ENCODE results near the gene MT1A. TPM values are rescaled to one million over a fixed set of nuclear protein-coding genes. Genes with fewer than 3 reads are reported as not detected.
"Not testable (repeated sequence)": the region's sequence is repeated elsewhere in the genome, so short reads cannot be mapped to it uniquely, and the experiment has no call there.

The MT1A gene
- total RNA-seq, 1 donor from 2014 or later: not detected

GRCh38 chr16:56673921-56674320 lies 35.5 kb downstream of the MT1A start:
- Histone ChIP-seq H3K27me3 (ENCODE audit: control insufficient read depth in 3 of 3, insufficient read depth in 3 of 3, low read length in 3 of 3) (peaks cover 21 to 27% (median 25%) of the 10 kb centered on the region in 3 donors), H3K9me3 (ENCODE audit: control insufficient read depth in 3 of 3, low read length in 3 of 3) (no peaks in the 10 kb centered on the region), H3K9ac (ENCODE audit: low read depth in 1 of 3, low read length in 3 of 3) (peak overlapping the region in 1 of 3 donors; percentile 6), H3K36me3 (ENCODE audit: control insufficient read depth in 3 of 3, insufficient read depth in 3 of 3, low read length in 3 of 3) (no peaks in the 10 kb centered on the region), H3K27ac (ENCODE audit: low read depth, low read length) (no peak overlapping the region), H3K4me1 (ENCODE audit: control insufficient read depth in 3 of 3, insufficient read depth in 3 of 3, low read length in 3 of 3) (peaks cover 0 to 10% (median 7%) of the 10 kb centered on the region in 3 donors), H3K4me3 (ENCODE audit: low read length in 3 of 3) (no peak overlapping the region)

DNA sequence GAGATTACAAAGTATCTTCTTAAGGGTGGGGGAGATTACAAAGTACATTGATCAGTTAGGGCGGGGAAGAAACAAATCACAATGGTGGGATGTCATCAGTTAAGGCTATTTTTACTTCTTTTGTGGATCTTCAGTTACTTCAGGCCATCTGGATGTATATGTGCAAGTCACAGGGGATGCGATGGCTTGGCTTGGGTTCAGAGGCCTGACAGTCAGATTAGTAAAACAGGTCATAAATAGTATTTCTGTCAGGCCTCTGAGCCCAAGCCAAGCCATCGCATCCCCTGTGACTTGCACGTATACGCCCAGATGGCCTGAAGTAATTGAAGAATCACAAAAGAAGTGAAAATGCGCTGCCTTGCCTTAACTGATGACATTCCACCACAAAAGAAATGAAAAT lies 36.1 kb downstream of the MT1A start:
- not testable (repeated sequence) for H3K9me3 ChIP-seq (ENCODE audit: control insufficient read depth in 3 of 3, low read length in 3 of 3); H3K4me3 ChIP-seq (ENCODE audit: low read length in 3 of 3)

GRCh38 chr16:56675685-56676210 lies 37.3 kb downstream of the MT1A start:
- Histone ChIP-seq H3K9ac (ENCODE audit: low read depth in 1 of 3, low read length in 3 of 3) (no peak overlapping the region), H3K4me3 (ENCODE audit: low read length in 3 of 3) (no peak overlapping the region), H3K27me3 (ENCODE audit: control insufficient read depth in 3 of 3, insufficient read depth in 3 of 3, low read length in 3 of 3) (peaks cover 7 to 9% (median 8%) of the 10 kb centered on the region in 3 donors), H3K27ac (ENCODE audit: low read depth, low read length) (no peak overlapping the region), H3K4me1 (ENCODE audit: control insufficient read depth in 3 of 3, insufficient read depth in 3 of 3, low read length in 3 of 3) (peaks cover 11 to 26% (median 25%) of the 10 kb centered on the region in 3 donors), H3K36me3 (ENCODE audit: control insufficient read depth in 3 of 3, insufficient read depth in 3 of 3, low read length in 3 of 3) (no peaks in the 10 kb centered on the region), H3K9me3 (ENCODE audit: control insufficient read depth in 3 of 3, low read length in 3 of 3) (no peaks in the 10 kb centered on the region)

More for the DNA sequence above, 36.1 kb downstream of the MT1A start:
- H3K9ac ChIP-seq (ENCODE audit: low read depth in 1 of 3, low read length in 3 of 3); H3K27ac ChIP-seq (ENCODE audit: low read depth, low read length); H3K36me3 ChIP-seq (ENCODE audit: control insufficient read depth in 3 of 3, insufficient read depth in 3 of 3, low read length in 3 of 3): not testable (repeated sequence)
- Histone ChIP-seq H3K27me3 (ENCODE audit: control insufficient read depth in 3 of 3, insufficient read depth in 3 of 3, low read length in 3 of 3) (peaks cover 14 to 21% (median 19%) of the 10 kb centered on the region in 3 donors), H3K4me1 (ENCODE audit: control insufficient read depth in 3 of 3, insufficient read depth in 3 of 3, low read length in 3 of 3) (peaks cover 3 to 16% (median 14%) of the 10 kb centered on the region in 3 donors)

DNA sequence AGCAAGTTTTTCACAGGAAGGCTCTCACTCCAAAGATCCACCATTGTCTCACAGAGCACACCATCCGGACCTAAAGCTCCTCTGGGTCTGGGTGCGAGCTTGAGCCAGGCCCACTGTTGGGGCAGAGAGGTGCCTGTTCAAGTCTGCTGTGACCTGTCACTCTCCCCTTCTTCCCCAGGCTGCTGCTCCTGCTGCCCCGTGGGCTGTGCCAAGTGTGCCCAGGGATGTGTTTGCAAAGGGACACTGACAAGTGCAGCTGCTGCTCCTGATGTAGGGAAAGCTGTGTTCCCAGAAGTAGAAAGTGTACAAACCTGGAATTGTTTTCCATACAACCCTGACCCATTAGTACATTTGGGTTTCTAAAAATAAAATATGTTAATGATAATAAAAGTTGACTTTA lies 39.0 kb downstream of the MT1A start:
- H3K27ac ChIP-seq (ENCODE audit: low read depth, low read length): no peak overlapping the region
- H3K9ac ChIP-seq (ENCODE audit: low read depth in 1 of 3, low read length in 3 of 3): no peak overlapping the region
- H3K4me1 ChIP-seq (ENCODE audit: control insufficient read depth in 3 of 3, insufficient read depth in 3 of 3, low read length in 3 of 3): peaks cover 18 to 40% (median 39%) of the 10 kb centered on the region in 3 donors
- H3K9me3 ChIP-seq (ENCODE audit: control insufficient read depth in 3 of 3, low read length in 3 of 3): no peaks in the 10 kb centered on the region
- H3K4me3 ChIP-seq (ENCODE audit: low read length in 3 of 3): no peak overlapping the region
- no peaks in the 10 kb centered on the region for H3K36me3 ChIP-seq (ENCODE audit: control insufficient read depth in 3 of 3, insufficient read depth in 3 of 3, low read length in 3 of 3)
- H3K27me3 ChIP-seq (ENCODE audit: control insufficient read depth in 3 of 3, insufficient read depth in 3 of 3, low read length in 3 of 3): peaks cover 7 to 9% (median 8%) of the 10 kb centered on the region in 3 donors

GRCh38 chr16:56679078-56679730 lies 40.7 kb downstream of the MT1A start:
- peaks cover 7 to 9% (median 8%) of the 10 kb centered on the region in 3 donors for H3K27me3 ChIP-seq (ENCODE audit: control insufficient read depth in 3 of 3, insufficient read depth in 3 of 3, low read length in 3 of 3)
- H3K27ac ChIP-seq (ENCODE audit: low read depth, low read length): peak overlapping the region; percentile 40
- H3K4me3 ChIP-seq (ENCODE audit: low read length in 3 of 3): no peak overlapping the region
- H3K9me3 ChIP-seq (ENCODE audit: control insufficient read depth in 3 of 3, low read length in 3 of 3): no peaks in the 10 kb centered on the region
- no peak overlapping the region for H3K9ac ChIP-seq (ENCODE audit: low read depth in 1 of 3, low read length in 3 of 3)
- peaks cover 34 to 56% (median 52%) of the 10 kb centered on the region in 3 donors for H3K4me1 ChIP-seq (ENCODE audit: control insufficient read depth in 3 of 3, insufficient read depth in 3 of 3, low read length in 3 of 3)
- H3K36me3 ChIP-seq (ENCODE audit: control insufficient read depth in 3 of 3, insufficient read depth in 3 of 3, low read length in 3 of 3): peaks cover 0 to 9% (median 0%) of the 10 kb centered on the region in 3 donors

DNA sequence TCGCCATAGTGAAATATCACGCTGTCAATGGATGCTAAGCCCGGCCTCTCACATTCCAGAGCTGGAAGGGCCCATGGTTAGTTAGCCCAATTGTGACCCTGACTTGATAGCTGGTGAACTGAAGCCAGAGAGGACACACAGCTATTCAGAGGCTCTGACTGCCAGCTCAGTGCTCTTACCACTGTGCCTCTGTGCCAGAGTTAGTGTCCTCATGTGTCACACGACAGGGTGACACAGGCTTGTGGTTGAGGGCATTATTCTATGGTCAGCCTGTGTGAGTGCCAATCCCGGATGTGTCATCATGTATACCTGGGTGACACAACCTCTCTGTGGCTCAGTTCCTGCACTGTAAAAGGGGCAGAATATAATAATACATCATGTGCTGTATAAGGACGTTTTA lies 41.4 kb downstream of the MT1A start:
- Histone ChIP-seq H3K9ac (ENCODE audit: low read depth in 1 of 3, low read length in 3 of 3) (peak overlapping the region in 1 of 3 donors; percentile 34), H3K4me1 (ENCODE audit: control insufficient read depth in 3 of 3, insufficient read depth in 3 of 3, low read length in 3 of 3) (peaks cover 40 to 61% (median 58%) of the 10 kb centered on the region in 3 donors), H3K9me3 (ENCODE audit: control insufficient read depth in 3 of 3, low read length in 3 of 3) (no peaks in the 10 kb centered on the region), H3K36me3 (ENCODE audit: control insufficient read depth in 3 of 3, insufficient read depth in 3 of 3, low read length in 3 of 3) (peaks cover 0 to 9% (median 0%) of the 10 kb centered on the region in 3 donors), H3K4me3 (ENCODE audit: low read length in 3 of 3) (no peak overlapping the region), H3K27ac (ENCODE audit: low read depth, low read length) (peak overlapping the region; percentile 40), H3K27me3 (ENCODE audit: control insufficient read depth in 3 of 3, insufficient read depth in 3 of 3, low read length in 3 of 3) (peaks cover 7 to 9% (median 8%) of the 10 kb centered on the region in 3 donors)

DNA sequence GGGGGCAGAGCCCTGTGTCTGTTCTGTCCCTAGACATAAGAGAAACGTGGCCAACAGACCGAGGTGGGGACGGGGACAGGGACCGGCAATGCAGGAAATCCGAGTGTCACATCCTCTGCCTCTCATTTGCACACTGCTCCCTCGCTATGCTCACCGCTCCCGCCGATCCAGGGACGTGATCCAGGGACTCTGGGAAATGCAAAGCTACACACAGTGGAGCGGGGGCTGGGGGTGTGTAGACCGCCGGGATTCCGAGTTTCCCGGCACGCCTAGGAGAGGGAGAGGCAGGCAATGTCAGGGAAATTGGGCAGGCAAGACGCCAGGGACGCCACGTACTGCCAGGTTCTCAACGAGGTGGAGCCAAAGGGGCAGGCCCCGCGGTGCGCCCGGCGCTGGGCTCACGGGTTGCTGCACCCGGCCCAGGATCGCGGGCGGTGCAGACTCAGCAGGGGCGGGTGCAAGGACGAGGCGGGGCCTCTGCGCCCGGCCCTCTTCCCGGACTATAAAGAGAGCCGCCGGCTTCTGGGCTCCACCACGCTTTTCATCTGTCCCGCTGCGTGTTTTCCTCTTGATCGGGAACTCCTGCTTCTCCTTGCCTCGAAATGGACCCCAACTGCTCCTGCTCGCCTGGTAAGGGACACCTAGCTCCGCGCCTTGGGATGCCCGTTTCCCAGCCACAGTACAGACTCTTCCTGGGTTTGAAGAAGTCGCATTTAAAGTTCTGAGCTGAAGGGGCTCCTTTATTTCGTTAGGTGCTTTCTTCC lies 43.7 kb downstream of the MT1A start, which contains the start of gene MT1X:
Gene MT1X (plus strand): TSS at position 532 of the 764 bp plus-strand sequence. CDS start 71 bp downstream, at position 603.
- Histone ChIP-seq H3K36me3 (ENCODE audit: control insufficient read depth in 3 of 3, insufficient read depth in 3 of 3, low read length in 3 of 3) (peaks cover 0 to 9% (median 0%) of the 10 kb centered on the region in 3 donors), H3K4me3 (ENCODE audit: low read length in 3 of 3) (peak within 1 kb of the TSS; percentile 90 to 97 (median 95)), H3K27me3 (ENCODE audit: control insufficient read depth in 3 of 3, insufficient read depth in 3 of 3, low read length in 3 of 3) (peaks cover 0 to 3% (median 2%) of the 10 kb centered on the region in 3 donors), H3K4me1 (ENCODE audit: control insufficient read depth in 3 of 3, insufficient read depth in 3 of 3, low read length in 3 of 3) (peaks cover 51 to 77% (median 70%) of the 10 kb centered on the region in 3 donors), H3K9ac (ENCODE audit: low read depth in 1 of 3, low read length in 3 of 3) (peak within 1 kb of the TSS; percentile 95 to 99 (median 95)), H3K27ac (ENCODE audit: low read depth, low read length) (peak within 1 kb of the TSS; percentile 87), H3K9me3 (ENCODE audit: control insufficient read depth in 3 of 3, low read length in 3 of 3) (no peaks in the 10 kb centered on the region)

DNA sequence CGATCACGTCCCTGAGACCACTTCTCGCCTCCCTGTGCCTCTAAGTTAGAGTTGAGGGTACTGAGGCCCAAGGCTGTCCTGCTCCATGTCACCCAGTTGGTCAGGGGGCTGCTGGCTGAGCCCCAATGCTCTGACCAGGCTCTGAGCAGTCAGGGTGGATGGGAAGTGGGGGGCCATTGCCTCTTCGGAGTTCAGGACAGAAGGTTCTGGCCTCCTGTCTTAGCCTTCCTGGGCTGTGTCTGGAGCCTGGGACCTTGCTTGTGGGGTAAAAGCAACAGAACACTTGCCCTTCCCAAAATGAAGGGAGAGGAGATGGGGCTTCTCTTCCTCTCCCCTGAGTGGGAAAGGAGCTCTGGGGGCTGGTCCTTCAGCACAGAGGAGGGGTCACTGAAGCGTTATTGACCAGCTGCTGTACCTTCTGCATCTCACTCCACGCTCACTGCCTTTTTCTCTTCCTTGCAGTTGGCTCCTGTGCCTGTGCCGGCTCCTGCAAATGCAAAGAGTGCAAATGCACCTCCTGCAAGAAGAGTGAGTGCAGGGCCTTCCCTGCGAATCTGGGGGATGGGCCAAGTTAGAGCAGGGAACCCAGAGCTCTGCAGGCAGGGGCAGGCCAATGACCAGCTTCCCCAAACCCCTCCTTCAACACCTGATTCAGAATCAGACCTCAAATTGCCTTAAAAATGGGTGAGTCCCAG lies 44.4 kb downstream of the MT1A start:
- no peaks in the 10 kb centered on the region for H3K9me3 ChIP-seq (ENCODE audit: control insufficient read depth in 3 of 3, low read length in 3 of 3)
- H3K4me3 ChIP-seq (ENCODE audit: low read length in 3 of 3): peak overlapping the region; percentile 90 to 97 (median 95)
- peaks cover 0 to 9% (median 0%) of the 10 kb centered on the region in 3 donors for H3K36me3 ChIP-seq (ENCODE audit: control insufficient read depth in 3 of 3, insufficient read depth in 3 of 3, low read length in 3 of 3)
- peak overlapping the region; percentile 87 for H3K27ac ChIP-seq (ENCODE audit: low read depth, low read length)
- peak overlapping the region; percentile 95 to 99 (median 95) for H3K9ac ChIP-seq (ENCODE audit: low read depth in 1 of 3, low read length in 3 of 3)
- H3K27me3 ChIP-seq (ENCODE audit: control insufficient read depth in 3 of 3, insufficient read depth in 3 of 3, low read length in 3 of 3): no peaks in the 10 kb centered on the region
- peaks cover 51 to 77% (median 70%) of the 10 kb centered on the region in 3 donors for H3K4me1 ChIP-seq (ENCODE audit: control insufficient read depth in 3 of 3, insufficient read depth in 3 of 3, low read length in 3 of 3)

- peak overlapping the region; percentile 87 for H3K27ac ChIP-seq (ENCODE audit: low read depth, low read length)
- peaks cover 0 to 9% (median 0%) of the 10 kb centered on the region in 3 donors for H3K36me3 ChIP-seq (ENCODE audit: control insufficient read depth in 3 of 3, insufficient read depth in 3 of 3, low read length in 3 of 3)
- no peaks in the 10 kb centered on the region for H3K9me3 ChIP-seq (ENCODE audit: control insufficient read depth in 3 of 3, low read length in 3 of 3)
- peak overlapping the region; percentile 95 to 99 (median 95) for H3K9ac ChIP-seq (ENCODE audit: low read depth in 1 of 3, low read length in 3 of 3)
- no peaks in the 10 kb centered on the region for H3K27me3 ChIP-seq (ENCODE audit: control insufficient read depth in 3 of 3, insufficient read depth in 3 of 3, low read length in 3 of 3)
- H3K4me3 ChIP-seq (ENCODE audit: low read length in 3 of 3): peak overlapping the region; percentile 90 to 97 (median 95)
- peaks cover 51 to 76% (median 70%) of the 10 kb centered on the region in 3 donors for H3K4me1 ChIP-seq (ENCODE audit: control insufficient read depth in 3 of 3, insufficient read depth in 3 of 3, low read length in 3 of 3)
Observed at GRCh38 chr16:56683424-56684172, 45.1 kb downstream of the MT1A start.
